MCF 10A (cell line): ENCODE results near the gene MORN3. TPM values are rescaled to one million over a fixed set of nuclear protein-coding genes. Genes with fewer than 3 reads are reported as not detected.
"Not testable (repeated sequence)": the region's sequence is repeated elsewhere in the genome, so short reads cannot be mapped to it uniquely, and the experiment has no call there.

Experiments used
- BruUV-seq: library from RNA; stranded (reverse); fragments of 400-500 nt; replicated peaks from 2 replicates; lab custom pipeline; 2021; lab: Mats Ljungman, UMichigan
- CTCF ChIA-PET: fragments of 300-600 bp; sonication (Branson Sonifier 250); formaldehyde crosslinking; extraction: SDS; loops from one replicate; lab custom pipeline; 2021; ENCODE audit warnings: antibody characterized with exemption, inconsistent platforms; lab: Yijun Ruan, JAX
- POLR2A ChIA-PET: fragments of 300-600, 350-650 bp; sonication (Branson Sonifier 250); formaldehyde crosslinking; extraction: SDS; loops from one replicate; lab custom pipeline; 2020; ENCODE audit warnings: antibody characterized with exemption, inconsistent platforms; lab: Yijun Ruan, JAX
- DNase-seq: peaks from one replicate; pipeline ENCODE4 v3.0.0-alpha.2; 2018; ENCODE audit not compliant: unreplicated experiment
- H3K27ac Mint-ChIP-seq: one replicate; pipeline ENCODE4 v1.8.0; 2022; ENCODE audit warnings: mild to moderate bottlenecking, low read depth, mixed read lengths; ENCODE audit not compliant: unreplicated experiment
- H3K27me3 Mint-ChIP-seq: one replicate; pipeline ENCODE4 v1.8.0; 2022; ENCODE audit warnings: mixed read lengths; ENCODE audit not compliant: insufficient read depth, unreplicated experiment
- H3K36me3 Mint-ChIP-seq: one replicate; pipeline ENCODE4 v1.8.0; 2022; ENCODE audit warnings: mild to moderate bottlenecking, moderate library complexity, mixed read lengths; ENCODE audit not compliant: insufficient read depth, unreplicated experiment
- H3K4me1 Mint-ChIP-seq: one replicate; pipeline ENCODE4 v1.8.0; 2022; ENCODE audit warnings: mixed read lengths; ENCODE audit not compliant: insufficient read depth, unreplicated experiment
- H3K4me3 Mint-ChIP-seq: one replicate; pipeline ENCODE4 v1.8.0; 2022; ENCODE audit warnings: mild to moderate bottlenecking, moderate library complexity, mixed read lengths; ENCODE audit not compliant: unreplicated experiment
- H3K9me3 Mint-ChIP-seq: one replicate; pipeline ENCODE4 v1.8.0; 2022; ENCODE audit warnings: mixed read lengths; ENCODE audit not compliant: unreplicated experiment
- intact Hi-C: fragments of 100-400 bp; cut with micrococcal nuclease; formaldehyde crosslinking; loops from 2 replicates; pipeline ENCODE4 v1.14.1; 2022
- total RNA-seq: library from RNA; stranded (reverse); gene quantifications from 2 replicates; pipeline ENCODE4 v1.2.3, GENCODE V29; 2022
- TF ChIP-seq, protein P1 (sequence below): fragments of 200-600 bp; IDR thresholded peaks from one replicate; pipeline ENCODE4 v1.8.0; 2022; ENCODE audit warnings: antibody characterized with exemption, mild to moderate bottlenecking; ENCODE audit not compliant: unreplicated experiment

Gene MORN3
- total RNA-seq, 1 experiment from 2014 or later: 0.35 TPM

DNA sequence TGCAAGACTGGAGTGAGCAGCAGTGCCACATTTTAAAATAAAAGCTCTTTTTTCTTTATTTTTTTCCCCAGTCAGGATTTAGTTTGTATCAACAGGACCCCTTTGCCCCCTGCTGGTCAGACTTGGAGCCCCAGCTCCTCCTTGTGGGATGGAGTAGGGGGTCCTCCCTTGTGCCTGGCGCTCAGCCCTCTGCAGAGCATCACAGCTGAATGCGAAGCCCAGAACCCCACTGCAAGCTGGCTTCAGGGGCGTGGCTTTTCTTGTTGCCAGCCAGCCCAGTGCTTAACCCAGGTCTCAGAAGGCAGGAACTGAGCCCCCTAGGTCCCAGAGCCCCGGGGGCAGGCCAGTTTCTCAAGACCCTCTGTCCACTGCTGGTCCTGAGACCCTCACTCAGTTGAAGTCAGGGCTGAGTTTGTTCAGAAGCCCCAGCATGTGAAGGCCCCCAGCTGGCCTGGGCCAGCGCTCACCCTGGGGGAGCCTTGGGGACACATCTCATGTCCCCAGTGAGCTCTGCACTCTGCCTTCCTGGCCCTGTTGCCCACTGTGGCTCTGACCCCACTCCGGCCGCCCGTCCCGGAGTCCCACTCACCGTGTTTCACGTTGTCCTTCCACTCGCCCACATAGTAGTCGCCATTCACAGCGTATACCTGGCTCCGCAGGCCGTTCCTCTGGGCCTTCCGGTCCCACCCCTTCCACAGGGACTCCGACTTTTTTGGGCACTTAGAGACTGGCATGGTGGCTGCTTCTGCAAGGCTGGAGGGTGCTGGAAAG, 519 bp downstream of the MORN3 start:
- POLR2A ChIA-PET: interaction anchor here (0.8 to 1.4 kb wide), 2 partner anchors 19 to 42 kb away, joined by 3 to 4 read pairs; partner anchors contain the start of gene ORAI1
- no peak overlapping the region for H3K27ac Mint-ChIP-seq
- no peaks in the 10 kb centered on the region for H3K27me3 Mint-ChIP-seq
- H3K36me3 Mint-ChIP-seq: no peaks in the 10 kb centered on the region
- intact Hi-C loops: no loop called here
- DNase-seq: peak; percentile 36
- TF ChIP-seq, protein P1, sequence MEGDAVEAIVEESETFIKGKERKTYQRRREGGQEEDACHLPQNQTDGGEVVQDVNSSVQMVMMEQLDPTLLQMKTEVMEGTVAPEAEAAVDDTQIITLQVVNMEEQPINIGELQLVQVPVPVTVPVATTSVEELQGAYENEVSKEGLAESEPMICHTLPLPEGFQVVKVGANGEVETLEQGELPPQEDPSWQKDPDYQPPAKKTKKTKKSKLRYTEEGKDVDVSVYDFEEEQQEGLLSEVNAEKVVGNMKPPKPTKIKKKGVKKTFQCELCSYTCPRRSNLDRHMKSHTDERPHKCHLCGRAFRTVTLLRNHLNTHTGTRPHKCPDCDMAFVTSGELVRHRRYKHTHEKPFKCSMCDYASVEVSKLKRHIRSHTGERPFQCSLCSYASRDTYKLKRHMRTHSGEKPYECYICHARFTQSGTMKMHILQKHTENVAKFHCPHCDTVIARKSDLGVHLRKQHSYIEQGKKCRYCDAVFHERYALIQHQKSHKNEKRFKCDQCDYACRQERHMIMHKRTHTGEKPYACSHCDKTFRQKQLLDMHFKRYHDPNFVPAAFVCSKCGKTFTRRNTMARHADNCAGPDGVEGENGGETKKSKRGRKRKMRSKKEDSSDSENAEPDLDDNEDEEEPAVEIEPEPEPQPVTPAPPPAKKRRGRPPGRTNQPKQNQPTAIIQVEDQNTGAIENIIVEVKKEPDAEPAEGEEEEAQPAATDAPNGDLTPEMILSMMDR: peak; percentile 39
- BruUV-seq: no TSS peak
- no peaks in the 10 kb centered on the region for H3K9me3 Mint-ChIP-seq
- H3K4me3 Mint-ChIP-seq: no peak overlapping the region
- CTCF ChIA-PET: interaction anchor here (0.6 to 1.9 kb wide), 8 partner anchors 13 to 335 kb away, joined by 3 to 14 read pairs (median 4); no protein-coding TSS in a partner anchor
- H3K4me1 Mint-ChIP-seq: peaks cover 10% of the 10 kb centered on the region

DNA sequence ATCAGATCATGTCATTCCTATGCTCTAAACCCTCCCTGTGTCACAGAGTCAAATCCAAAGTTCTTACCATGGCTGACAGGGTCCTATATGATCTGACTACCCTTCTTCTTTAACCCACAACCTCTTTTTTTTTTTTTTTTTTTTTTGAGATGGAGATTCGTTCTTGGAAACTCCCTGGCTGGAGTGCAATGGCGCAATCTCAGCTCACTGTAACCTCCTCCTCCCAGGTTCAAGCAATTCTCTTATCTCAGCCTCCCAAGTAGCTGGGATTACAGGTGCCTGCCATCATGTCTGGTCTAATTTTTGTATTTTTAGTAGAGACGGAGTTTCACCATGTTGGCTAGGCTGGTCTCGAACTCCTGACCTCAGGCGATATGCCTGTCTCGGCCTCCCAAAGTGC, 2.6 kb downstream of the MORN3 start:
- DNase-seq, H3K4me3 Mint-ChIP-seq, POLR2A ChIA-PET, H3K9me3 Mint-ChIP-seq, BruUV-seq, H3K27ac Mint-ChIP-seq, H3K4me1 Mint-ChIP-seq, H3K36me3 Mint-ChIP-seq, intact Hi-C loops, H3K27me3 Mint-ChIP-seq: not testable (repeated sequence)
- CTCF ChIA-PET: interaction anchor here (0.6 kb wide), 1 partner anchor 15 kb away, joined by 5 read pairs; no protein-coding TSS in a partner anchor

DNA sequence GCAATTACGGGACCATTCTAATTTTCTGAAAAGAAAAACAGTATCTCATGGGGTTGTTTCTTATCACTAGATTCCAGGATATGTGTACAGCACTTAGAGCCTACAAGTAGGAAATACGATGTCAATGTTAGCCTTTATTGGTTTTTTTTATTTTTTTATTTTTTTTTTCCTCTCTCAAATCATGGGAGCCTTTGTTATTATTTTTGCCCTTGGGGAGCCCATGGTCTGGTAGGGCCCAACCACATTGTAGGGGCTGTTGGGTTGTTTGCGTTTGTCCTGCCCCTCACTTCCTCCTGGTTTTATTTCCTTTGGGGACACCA, 5.9 kb downstream of the MORN3 start:
- no peak for DNase-seq
- Mint-ChIP-seq H3K4me3 (no peak overlapping the region), H3K27ac (no peak overlapping the region), H3K36me3 (no peaks in the 10 kb centered on the region), H3K4me1 (no peaks in the 10 kb centered on the region), H3K27me3 (no peaks in the 10 kb centered on the region), H3K9me3 (no peaks in the 10 kb centered on the region)
- ChIA-PET CTCF (no interaction called here), POLR2A (no interaction called here)
- intact Hi-C loops: no loop called here
- TF ChIP-seq, protein P1: no peak
- BruUV-seq: no TSS peak

DNA sequence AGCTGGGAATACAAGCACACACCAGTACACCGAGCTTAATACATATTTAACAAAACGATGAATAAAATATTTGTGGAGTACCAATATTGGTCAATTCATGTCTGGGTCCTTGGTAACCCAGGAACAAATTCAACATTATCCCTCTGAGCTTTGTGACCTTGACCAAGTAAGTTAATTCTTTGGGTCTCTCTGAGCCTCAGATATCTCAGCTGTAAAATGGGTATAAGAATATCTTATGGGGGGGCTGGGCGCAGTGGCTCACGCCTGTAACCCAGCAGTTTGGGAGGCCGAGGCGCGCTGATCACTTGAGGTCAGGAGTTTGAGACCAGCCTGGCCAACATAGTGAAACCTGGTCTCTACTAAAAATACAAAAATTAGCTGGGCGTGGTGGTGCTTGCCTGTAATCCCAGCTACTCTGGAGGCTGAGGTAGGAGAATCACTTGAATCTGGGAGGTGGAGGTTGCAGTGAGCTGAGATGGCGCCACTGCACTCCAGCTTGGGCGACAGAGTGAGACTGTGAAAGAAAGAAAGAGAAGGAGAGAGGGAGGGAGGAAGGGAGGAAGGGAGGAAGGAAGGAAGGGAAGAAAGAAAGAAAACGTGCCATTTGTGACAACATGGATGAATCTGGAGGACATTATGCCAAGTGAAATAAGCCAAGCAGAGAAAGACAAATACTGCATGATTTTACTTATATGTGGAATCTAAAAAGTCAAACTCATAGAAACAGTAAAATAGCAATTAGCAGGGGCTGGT, 7.9 kb downstream of the MORN3 start:
- H3K4me3 Mint-ChIP-seq, intact Hi-C loops, H3K27me3 Mint-ChIP-seq, H3K36me3 Mint-ChIP-seq, H3K9me3 Mint-ChIP-seq, H3K4me1 Mint-ChIP-seq, H3K27ac Mint-ChIP-seq, BruUV-seq, DNase-seq: not testable (repeated sequence)
- CTCF ChIA-PET: interaction anchor here (0.6 to 2.0 kb wide), 5 partner anchors 10 to 166 kb away, joined by 3 to 10 read pairs (median 4); no protein-coding TSS in a partner anchor
- POLR2A ChIA-PET: interaction anchor here (0.6 kb wide), 2 partner anchors 25 to 200 kb away, joined by 3 read pairs; no protein-coding TSS in a partner anchor
